ENCODE data around the gene ODR4. TPM values are rescaled to one million over a fixed set of nuclear protein-coding genes. Genes with fewer than 3 reads are reported as not detected.
A peak's percentile ranks its signal among the peaks of the same experiment; 100 is the strongest.
"Not testable (repeated sequence)": the region's sequence is repeated elsewhere in the genome, so short reads cannot be mapped to it uniquely, and the experiment has no call there.

ODR4 gene
- 10 to 100 TPM; 28.3 to 36.9 (median 32.2) TPM for polyA plus RNA-seq (ENCODE audit: insufficient read length in 4 of 4)

DNA sequence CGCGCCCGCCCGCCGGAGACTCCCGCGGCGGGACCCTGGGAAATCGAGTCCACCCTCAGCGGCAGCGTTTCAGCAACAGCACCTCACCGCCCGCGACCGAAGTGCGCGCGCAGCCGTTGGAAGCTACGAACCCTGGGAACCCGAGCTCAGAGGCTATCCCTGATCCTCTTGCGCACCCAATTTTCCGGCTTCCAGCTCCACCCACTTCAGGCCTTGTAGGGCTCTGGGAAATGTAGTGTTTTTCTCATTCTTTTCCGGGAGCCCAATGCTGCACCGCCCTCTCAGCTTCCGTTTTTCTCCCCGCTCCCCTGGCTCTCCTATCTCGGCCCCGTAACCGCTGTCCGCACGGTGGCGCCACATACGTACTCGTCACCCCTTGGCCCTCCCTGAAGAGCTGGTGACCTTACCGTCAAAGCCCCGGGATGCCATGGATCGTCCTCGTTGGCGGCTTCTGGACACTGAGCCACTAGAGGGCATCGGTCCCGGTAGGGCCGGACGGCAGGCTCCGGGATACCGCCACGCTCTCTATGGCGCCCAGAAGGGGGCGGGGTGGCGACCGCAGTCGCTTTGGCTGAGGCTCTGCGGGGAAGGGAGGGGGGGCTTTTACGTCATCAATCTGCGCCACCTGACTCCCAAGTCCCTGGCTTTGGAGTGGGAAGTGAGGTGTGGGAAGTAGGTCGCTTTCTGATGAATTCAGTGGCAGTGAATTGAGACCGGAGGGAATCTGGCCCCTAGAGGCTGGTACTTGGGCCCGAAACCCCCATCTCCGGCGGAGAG, at the start of gene ODR4, which contains the start of gene TPR:
TSS of gene ODR4 (plus strand) at position 687 of the 777 bp plus-strand sequence. CDS start 3,948 bp downstream, outside the sequence.
TSS of gene TPR (minus strand) at position 102 of the 777 bp plus-strand sequence. CDS start 225 bp downstream, outside the sequence.
- DNase-seq (ENCODE audit: low read depth in 4 of 4, low spot score in 3 of 4), result peak; percentile 99 to 100 (median 100)

DNA sequence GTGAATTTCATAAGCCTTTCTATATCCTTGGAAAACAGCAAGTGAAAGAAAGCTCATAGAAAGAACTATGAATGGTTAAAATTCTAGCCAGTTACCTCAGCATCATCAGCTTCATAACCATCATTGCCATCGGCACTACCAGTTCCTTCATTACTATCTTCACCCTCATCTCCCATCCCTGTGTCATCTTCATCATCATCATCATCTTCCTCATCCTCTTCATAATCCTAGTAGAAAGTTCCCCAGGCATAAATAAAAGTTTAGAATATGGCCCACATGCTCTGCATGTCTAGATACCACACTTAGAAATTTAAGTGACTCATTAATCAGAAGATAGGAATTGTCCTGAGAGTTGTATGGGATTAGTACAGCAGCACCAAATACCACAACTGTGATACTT, 49.6 kb upstream of the ODR4 start:
- DNase-seq (ENCODE audit: low read depth in 4 of 4, low spot score in 3 of 4), result no peak

DNA sequence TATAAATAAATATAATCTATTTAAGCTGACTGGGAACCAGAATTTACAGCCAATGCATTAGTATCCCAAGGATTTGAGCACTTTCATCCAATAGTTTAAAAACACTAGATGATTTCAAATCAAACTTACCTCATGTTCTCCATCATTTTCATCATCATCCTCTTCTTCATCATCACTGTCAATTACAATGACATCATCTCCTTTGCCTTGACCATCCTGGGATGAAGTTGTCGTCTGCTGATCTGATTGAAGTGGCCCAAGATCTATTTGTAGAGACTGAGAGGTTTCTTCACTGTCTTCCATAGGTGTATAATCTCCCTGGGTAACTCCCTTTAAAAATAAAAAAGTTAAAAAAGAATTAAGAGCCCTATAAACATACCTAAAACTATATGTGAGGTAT, 48.3 kb upstream of the ODR4 start:
- no peak for DNase-seq (ENCODE audit: low read depth in 4 of 4, low spot score in 3 of 4)

DNA sequence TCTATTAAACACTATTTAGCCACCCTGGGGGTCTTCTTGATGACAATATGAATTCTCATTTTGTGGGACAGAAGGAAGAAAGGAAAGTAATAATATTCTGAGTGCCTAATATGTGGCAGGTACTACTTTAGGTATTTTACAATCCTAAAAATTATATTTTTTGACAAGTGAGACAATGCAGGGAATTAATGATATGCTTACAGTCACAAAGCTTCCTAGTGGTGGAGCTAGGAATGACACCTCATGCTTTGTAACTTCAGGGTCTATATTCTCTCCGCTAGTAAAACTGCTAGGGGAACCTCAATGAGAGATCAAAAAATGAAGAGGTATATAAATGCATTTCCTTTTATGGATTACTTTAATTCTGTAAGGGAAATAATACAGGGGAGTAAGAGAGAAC, 44.9 kb upstream of the ODR4 start:
- no peak for DNase-seq (ENCODE audit: low read depth in 4 of 4, low spot score in 3 of 4)

DNA sequence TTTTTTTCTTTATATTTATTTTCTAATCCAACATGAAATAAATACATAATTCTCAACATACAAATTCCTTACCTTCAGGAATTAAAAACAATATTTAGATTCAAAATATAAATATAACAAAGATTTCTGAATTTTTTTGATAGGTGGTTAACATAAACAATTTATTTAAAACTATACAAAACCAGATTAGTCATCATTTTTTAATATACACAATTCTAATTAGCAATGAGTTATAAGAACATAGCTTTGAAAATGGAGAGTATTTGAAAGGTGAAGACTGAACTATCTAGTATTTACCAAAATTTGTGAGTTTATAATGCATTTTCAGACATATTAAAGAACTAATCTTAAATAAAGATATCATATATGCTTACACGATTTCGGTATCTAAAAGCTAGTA, 38.1 kb upstream of the ODR4 start:
- no peak for DNase-seq (ENCODE audit: low read depth in 4 of 4, low spot score in 3 of 4)

DNA sequence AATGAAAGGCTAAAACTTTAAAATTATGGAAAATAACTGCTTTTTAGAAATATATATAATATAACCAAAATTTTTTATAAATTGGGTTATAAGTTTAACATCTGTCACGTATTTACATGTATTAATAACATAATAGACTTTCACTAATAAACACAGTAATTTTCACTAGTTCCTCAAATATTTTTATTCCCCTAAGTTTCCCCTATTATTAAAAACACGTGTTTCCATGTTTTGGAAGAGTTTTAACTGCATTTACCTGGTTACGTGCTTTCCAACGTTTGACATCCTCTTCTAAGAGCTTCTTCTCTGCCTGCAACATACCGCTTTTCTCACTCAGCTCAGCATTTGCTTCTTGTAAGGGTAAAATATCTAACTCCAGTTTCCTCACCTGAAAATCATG, 34.9 kb upstream of the ODR4 start:
- DNase-seq (ENCODE audit: low read depth in 4 of 4, low spot score in 3 of 4), result no peak

DNA sequence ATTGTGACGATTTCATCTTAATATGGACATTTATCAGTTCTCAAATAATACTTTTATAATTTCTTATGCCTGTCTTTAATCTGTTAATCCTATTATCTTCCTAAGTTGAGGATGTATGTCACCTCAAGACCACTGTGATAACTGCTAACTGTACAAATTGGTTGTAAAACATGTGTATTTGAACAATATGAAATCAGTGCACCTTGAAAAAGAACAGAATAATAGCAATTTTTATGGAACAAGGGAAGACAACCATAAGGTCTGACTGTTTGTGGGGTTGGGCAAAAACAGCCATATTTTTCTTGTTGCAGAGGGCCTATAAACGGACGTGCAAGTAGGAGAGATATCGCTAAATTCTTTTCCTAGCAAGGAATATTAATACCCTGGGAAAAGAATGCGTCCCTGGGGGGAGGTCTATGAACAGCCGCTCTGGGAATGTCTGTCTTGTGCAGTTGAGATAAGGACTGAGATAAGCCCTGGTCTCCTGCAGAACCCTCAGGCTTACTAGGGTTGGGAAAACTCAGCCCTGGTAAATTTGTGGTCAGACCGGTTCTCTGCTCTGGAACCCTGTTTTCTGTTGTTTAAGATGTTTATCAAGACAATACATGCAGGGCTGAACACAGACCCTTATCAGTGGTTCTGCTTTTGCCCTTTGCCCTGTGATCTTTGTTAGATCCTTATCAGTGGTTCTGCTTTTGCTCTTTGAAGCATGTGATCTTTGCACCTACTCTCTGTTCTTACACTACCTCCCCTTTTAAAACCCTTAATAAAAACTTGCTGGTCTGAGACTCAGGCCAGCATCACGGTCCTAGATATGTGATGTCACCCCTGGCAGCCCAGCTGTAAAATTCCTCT, 27.6 kb upstream of the ODR4 start:
- DNase-seq (ENCODE audit: low read depth in 4 of 4, low spot score in 3 of 4), result not testable (repeated sequence)

DNA sequence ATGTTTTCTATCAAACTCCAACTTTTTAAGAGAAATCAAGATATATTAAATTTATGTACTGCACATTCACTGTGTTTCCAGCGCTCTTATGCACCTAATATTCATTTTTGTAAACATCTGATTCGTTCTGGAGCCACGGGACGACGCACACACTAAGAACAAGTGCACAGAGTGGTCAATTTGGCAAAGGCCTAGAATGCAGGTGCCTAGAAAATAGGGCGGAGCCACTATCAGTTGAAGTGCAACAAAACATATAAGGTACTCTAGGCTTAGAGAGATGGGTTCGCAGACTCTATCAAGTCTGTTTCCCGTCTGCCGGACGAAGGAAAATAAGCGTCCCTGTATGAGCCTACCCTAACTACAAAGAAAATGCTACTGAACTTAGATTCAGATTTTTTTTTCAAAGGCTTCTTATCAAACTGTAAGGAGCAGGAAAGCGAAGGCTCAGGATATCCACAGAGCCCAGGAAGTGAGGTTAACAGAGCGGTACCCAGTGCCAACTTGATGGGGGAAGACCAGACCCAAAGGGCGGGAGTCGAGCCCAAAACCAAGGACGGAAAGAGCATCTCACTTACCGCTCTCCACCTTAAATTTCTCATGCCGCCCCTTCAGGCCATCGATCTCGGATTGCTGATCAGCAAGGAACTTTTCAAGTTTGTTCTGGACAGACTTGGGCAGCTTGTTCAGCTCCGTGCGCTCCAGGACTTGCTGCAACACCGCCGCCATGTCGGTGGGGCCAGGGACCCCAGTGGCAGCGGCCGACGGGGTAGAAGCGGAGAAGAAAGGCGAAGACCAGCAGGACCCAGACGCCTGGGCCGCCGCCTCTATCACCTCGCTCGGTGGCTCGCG, 1.1 kb upstream of the ODR4 start:
- DNase-seq (ENCODE audit: low read depth in 4 of 4, low spot score in 3 of 4), result peak in 3 of 4 donors; percentile 4 to 27 (median 26)

DNA sequence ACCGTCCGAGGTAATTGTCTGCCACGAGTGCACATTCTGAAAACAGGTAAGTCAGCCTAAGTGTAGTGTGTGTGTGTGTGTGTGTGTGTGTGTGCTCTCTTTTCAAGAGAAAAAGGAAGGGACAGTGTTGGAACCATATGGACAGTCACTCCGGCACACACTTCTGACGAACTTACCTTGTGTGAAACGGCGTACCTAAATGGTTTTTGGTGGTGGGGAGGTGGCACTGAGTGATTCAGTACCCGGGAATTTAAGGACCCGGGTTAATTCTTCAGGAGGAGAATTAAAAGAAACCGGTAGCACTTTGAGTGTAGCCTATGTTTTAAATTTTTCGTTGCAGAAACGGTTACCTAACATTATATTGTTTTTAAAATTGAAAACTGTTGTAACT, 286 bp downstream of the ODR4 start:
- DNase-seq (ENCODE audit: low read depth in 4 of 4, low spot score in 3 of 4), result no peak

DNA sequence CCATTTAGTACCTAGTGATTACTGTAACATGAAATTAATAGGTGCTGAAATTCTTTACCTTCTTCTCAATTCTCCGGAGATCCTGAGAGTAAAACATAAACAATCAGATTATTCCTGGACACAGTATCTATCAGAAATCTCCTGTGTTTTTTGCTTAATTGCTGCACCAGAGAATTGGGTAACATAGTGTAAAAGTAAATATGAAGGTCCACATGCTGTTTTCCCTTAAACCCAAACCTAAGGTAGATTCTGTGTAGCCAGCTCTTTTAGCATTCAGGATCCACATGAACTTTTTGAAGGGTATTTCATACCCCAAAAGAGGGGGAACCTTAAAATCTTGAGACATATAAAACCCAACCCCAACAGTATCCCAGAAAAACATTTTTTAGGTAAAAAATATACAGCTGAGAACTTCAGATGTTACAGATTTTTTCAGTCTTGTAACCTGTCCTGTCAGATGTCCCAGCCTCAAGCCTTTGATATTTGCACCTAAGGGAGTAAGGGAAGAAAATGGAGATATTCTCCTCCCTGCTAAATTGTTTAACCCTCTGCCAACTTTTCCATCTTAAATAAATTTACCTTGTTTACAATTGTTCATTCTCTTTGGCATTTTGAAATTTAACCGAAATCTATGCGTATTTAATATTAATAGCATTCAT, 11.2 kb downstream of the ODR4 start:
- DNase-seq (ENCODE audit: low read depth in 4 of 4, low spot score in 3 of 4), result no peak

DNA sequence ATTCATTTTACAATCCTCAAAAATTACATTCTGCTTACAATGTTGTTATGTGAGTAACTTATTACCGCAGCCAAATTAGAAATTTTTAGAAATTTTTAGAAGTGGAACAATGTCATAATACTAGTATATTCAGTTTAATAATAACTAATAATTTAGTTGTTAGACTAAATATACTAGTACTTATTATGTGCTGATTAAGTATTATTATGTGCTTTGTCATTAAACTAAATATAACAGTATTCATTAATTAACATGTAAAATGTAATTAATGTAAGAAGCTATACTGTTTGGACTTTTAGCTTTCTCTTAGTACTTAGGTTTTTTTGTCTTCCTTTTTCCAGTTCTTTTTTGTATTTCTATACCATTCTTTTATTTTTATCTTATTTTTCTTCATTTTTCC, 15.3 kb downstream of the ODR4 start:
- DNase-seq (ENCODE audit: low read depth in 4 of 4, low spot score in 3 of 4), result no peak

DNA sequence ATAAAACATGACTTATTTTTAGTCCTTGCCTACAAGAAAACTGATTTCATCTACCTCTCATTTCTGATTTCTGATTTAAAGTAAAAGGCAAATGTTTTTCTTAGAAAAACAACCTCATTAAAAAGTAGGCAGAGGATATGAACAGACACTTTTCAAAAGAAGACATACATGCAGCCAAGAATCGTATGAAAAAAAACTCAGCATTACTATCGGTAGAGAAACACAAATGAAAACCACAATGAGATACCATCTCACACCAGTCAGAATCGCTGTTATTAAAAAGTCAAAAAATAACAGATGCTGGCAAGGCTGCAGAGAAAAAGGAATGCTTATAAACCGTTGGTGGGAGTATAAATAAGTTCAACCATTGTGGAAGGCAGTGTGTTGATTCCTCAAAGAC, 16.2 kb downstream of the ODR4 start:
- no peak for DNase-seq (ENCODE audit: low read depth in 4 of 4, low spot score in 3 of 4)

DNA sequence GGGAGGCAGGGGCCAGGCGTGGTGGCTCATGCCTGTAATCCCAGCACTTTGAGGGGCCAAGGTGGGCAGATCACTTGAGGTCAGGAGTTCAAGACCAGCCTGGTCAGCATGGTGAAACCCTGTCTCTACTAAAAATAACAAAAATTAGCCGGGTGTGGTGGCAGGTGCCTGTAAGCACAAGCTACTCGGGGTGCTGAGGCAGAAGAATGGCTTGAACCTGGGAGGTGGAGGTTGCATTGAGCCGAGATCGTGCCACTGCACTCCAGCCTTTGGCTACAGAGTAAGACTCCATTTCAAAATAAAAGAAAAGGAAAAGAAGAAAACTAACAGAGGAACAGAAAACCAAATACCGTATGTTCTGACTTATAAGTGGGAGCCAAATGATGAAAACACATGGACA, 17.1 kb downstream of the ODR4 start:
- DNase-seq (ENCODE audit: low read depth in 4 of 4, low spot score in 3 of 4), result not testable (repeated sequence)

DNA sequence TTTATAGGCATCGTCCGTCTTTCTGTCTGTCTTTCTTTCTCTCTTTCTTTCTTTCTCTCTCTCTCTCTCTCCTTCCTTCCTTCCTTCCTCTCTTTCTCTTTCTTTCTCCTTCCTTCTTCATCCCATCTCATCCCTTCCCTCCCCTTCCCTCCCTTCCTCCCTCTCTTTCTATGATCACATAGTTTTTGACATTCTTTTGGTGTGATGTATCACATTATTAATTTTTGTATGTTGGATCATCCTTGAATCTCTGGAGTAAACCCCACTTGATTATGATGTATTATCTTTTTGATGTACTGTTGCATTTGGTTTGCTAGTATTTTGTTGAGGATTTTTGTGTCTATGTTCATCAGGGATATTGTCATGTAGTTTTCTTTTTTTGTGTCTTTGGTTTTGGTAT, 25.8 kb downstream of the ODR4 start:
- DNase-seq (ENCODE audit: low read depth in 4 of 4, low spot score in 3 of 4), result not testable (repeated sequence)

DNA sequence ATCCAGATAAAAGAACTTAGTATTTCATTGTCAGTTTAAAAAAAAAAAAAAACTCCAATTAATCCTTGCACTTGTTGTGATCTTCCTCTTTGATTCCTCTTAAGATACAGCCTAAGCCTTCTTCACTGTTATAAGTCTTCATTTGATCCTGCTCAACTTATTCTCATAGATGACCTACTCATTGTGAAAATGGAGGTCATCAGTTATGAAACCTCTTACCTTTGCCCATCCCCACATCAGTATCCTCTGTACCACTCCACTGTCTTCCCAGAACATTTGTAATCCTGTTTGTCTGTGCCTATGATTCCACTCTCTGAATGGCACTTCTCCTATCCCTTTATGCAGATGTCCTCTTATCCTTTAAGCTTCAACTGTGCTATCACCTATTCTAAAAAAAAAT, 28.0 kb downstream of the ODR4 start:
- no peak for DNase-seq (ENCODE audit: low read depth in 4 of 4, low spot score in 3 of 4)

DNA sequence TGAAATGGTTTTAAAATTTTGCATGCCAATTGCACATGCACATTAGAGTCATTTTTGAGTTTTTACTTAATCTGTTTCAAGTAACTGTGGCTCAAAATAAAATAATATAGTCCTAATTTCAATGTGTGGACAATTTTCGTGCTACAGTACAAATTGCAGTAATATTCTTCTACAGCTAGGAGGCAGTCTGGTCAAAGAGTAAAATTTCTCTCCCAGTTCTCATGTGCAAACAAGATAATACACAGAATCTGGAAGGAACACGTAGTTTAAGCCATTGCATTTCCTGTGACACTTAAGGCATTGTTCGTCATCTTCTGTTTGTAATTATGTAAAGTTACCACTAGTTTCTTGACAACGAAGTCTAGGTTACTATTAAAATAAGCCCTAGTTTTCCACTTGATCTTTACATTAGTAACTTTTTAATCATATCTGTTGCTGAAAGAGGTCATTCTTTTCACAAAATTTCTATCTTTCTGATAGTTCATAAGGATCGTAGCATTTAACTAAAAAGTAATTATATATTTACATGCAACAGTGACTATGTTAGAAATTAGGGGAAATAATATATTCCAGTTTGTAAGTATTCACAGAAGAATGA, 28.9 kb downstream of the ODR4 start:
- DNase-seq (ENCODE audit: low read depth in 4 of 4, low spot score in 3 of 4), result peak in 1 of 4 donors; percentile 3

DNA sequence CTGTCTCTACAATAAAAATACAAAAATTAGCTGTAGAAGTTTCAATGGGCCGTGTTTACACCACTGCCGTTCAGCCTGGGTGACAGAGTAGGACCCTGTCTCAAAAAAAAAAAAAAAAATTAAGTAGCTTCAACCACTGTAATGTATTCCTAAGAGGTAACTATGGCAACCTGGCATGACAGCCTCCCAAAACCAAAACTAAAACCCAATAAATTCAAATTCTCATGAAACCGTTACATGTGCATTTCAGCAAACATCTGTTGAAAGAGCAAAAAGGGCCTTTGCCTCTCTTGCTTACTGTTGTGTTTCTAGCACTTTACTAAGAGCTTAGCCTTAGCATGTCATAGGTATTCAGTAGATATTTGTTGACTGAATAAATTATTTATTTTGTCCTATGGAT, 33.5 kb downstream of the ODR4 start:
- no peak for DNase-seq (ENCODE audit: low read depth in 4 of 4, low spot score in 3 of 4)

DNA sequence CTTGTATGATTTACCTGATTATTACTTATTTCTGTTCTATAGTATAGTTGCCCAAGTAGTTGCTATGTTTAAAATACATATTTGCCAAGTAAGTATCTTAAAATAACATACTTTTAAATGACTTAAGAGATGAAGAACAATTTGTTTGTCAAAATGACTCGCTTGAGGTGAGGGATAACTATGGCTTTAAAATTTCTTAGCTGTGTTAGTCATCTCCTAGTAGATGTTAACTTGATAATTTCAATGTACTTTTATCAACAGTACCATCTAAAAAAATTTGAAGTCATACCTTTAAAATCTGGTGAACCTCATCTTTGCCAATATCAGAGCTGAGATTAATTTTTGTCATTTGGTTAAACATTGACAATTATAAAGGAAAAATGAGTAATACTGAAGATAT, 37.7 kb downstream of the ODR4 start:
- DNase-seq (ENCODE audit: low read depth in 4 of 4, low spot score in 3 of 4), result no peak

DNA sequence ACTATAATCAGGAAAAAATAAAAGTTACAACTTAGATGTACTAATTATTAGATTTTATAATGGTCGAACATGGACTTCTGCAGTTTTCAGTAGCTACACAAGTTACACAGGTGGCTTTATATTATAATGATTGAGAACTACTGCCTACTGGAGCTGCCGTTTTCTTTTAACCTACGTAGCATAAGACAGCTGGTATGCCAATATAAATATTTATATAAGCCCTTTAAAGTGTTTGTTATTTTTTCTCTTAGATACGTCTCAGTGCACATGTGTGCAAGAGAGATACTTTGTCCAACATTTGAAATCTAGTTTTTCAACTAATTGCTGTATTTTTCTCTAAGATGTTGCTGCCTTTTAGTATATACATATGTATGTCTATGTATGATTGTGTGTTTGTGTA, 42.9 kb downstream of the ODR4 start:
- DNase-seq (ENCODE audit: low read depth in 4 of 4, low spot score in 3 of 4), result no peak

DNA sequence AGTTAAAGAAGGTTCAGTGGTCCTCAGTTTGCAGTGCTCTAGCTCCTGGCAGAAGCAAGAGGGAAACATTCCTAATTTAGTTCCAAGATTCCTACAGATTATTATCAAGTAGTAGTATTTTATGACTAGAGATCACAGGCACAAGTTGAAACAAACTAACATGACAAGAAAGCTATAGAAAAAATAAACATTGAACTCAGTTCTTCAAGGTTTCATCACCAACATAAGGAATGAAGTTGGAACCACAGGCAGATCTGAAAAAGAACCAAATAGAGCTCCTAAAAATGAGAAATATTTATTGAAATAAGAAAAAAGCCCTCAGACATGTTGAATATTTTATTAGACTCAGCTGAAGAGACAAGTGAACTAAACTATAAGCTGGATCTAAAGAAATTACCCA, 44.7 kb downstream of the ODR4 start:
- DNase-seq (ENCODE audit: low read depth in 4 of 4, low spot score in 3 of 4), result no peak

Measured in right renal pelvis (tissue), 4 donors.